K562 (cell line): ENCODE results near the gene NAA80. TPM values are rescaled to one million over a fixed set of nuclear protein-coding genes. Genes with fewer than 3 reads are reported as not detected.
A peak's percentile ranks its signal among the peaks of the same experiment; 100 is the strongest.

ENCODE experiments used
- ATAC-seq: fragments of 200-7000 bp; cut with Tn5 transposase; 3 replicates; pipeline ENCODE4 v1.9.1; 2020; ENCODE audit warnings: moderate library complexity
- BruUV-seq: library from RNA; stranded (reverse); fragments of 400-500 nt; replicated peaks from 2 replicates; lab custom pipeline; 2021; lab: Mats Ljungman, UMichigan
- CTCF ChIA-PET: fragments of 300-600 bp; formaldehyde crosslinking; extraction: SDS; loops from one replicate; lab custom pipeline; 2021; ENCODE audit warnings: low intra/inter-chr PET ratio; lab: Yijun Ruan, JAX
- POLR2A ChIA-PET: fragments of 300-600, 350-650 bp; sonication (Branson Sonifier 250); formaldehyde crosslinking; extraction: SDS; loops from one replicate; lab custom pipeline; 2021; ENCODE audit warnings: antibody characterized with exemption, inconsistent platforms; lab: Yijun Ruan, JAX
- DNase-seq, 4 experiments: peaks; one replicate each; pipeline versions ENCODE4 v3.0.0 to v3.0.0-alpha.2; 2011 to 2018; ENCODE audit warnings: low spot score in 3 of 4, mixed read lengths in 3 of 4; ENCODE audit errors: extremely low read depth in 1 of 4
- FAIRE-seq: peaks from 2 replicates; lab custom pipeline; 2011; peaks lifted over from hg19 to GRCh38; lab: Jason Lieb, UNC
- H2AFZ ChIP-seq: 2 replicates; pipeline ENCODE4 v1.6.0; 2011; ENCODE audit warnings: low read depth, low read length, control low read depth, inconsistent platforms
- H3K27ac ChIP-seq: fragments of 200-600 bp; 3 replicates; pipeline ENCODE4 v1.8.0; 2011; ENCODE audit warnings: low read depth, mild to moderate bottlenecking, control low read depth, inconsistent platforms, low read length, moderate library complexity, mixed read lengths; ENCODE audit errors: extremely low read depth
- H3K27me3 ChIP-seq, 2 experiments: fragments of 300-600 bp in 1 of 2; 2 replicates in 1 of 2; 3 replicates in 1 of 2; pipeline versions ENCODE4 v1.6.0 to v1.8.0; 2011; ENCODE audit warnings: inconsistent platforms in 2 of 2, low read length in 2 of 2, mild to moderate bottlenecking in 1 of 2, mixed read lengths in 1 of 2, moderate library complexity in 1 of 2; ENCODE audit not compliant: control insufficient read depth in 2 of 2, insufficient read depth in 2 of 2
- H3K36me3 ChIP-seq: fragments of 300-600 bp; 3 replicates; pipeline ENCODE4 v1.8.0; 2011; ENCODE audit warnings: mild to moderate bottlenecking, low read length, inconsistent platforms; ENCODE audit not compliant: control insufficient read depth, insufficient read depth
- H3K4me1 ChIP-seq, 2 experiments: fragments of 200-600 bp in 1 of 2; replicated peaks in 1 of 2; 2 replicates in 1 of 2; 3 replicates in 1 of 2; pipeline versions ENCODE4 v1.5.1 to v1.8.0; 2011; ENCODE audit warnings: inconsistent platforms in 2 of 2, low read length in 2 of 2, mild to moderate bottlenecking in 1 of 2, mixed read lengths in 1 of 2, moderate library complexity in 1 of 2; ENCODE audit not compliant: control insufficient read depth in 2 of 2, insufficient read depth in 2 of 2
- H3K4me2 ChIP-seq: 2 replicates; pipeline ENCODE4 v1.6.1; 2011; ENCODE audit warnings: low read length, control low read depth, inconsistent platforms, mixed read lengths; ENCODE audit not compliant: insufficient read depth
- H3K4me3 ChIP-seq: fragments of 200-600 bp; sonication (generic), shearing (Covaris generic); 2 replicates; pipeline ENCODE4 v1.5.1; 2016; ENCODE audit warnings: control low read depth, inconsistent platforms
- H3K79me2 ChIP-seq: fragments of 200-600 bp; 3 replicates; pipeline ENCODE4 v1.8.0; 2011; ENCODE audit warnings: low read length, inconsistent platforms; ENCODE audit not compliant: control insufficient read depth, insufficient read depth
- H3K9ac ChIP-seq, 2 experiments: 2 replicates each; pipeline versions ENCODE4 v1.6.0 to v1.6.1; 2011; ENCODE audit warnings: low read depth in 2 of 2, low read length in 2 of 2, control low read depth in 1 of 2, inconsistent platforms in 1 of 2, mild to moderate bottlenecking in 1 of 2, mixed read lengths in 1 of 2; ENCODE audit not compliant: insufficient read depth in 1 of 2
- H3K9me1 ChIP-seq: one replicate; pipeline ENCODE4 v1.6.0; 2011; ENCODE audit warnings: inconsistent platforms, mild to moderate bottlenecking, low read length, moderate library complexity; ENCODE audit not compliant: control insufficient read depth, insufficient read depth
- H3K9me3 ChIP-seq: replicated peaks from 2 replicates; pipeline ENCODE4 v1.5.1; 2011; ENCODE audit warnings: low read depth, low read length, inconsistent platforms; ENCODE audit not compliant: control insufficient read depth, insufficient read depth
- H4K20me1 ChIP-seq: replicated peaks from 2 replicates; pipeline ENCODE4 v1.6.1; 2011; ENCODE audit warnings: low read length, inconsistent platforms, mixed read lengths; ENCODE audit not compliant: control insufficient read depth, insufficient read depth
- ETV5 ChIP-seq: sonication (generic); formaldehyde crosslinking; IDR thresholded peaks from 2 replicates; pipeline ENCODE4 v1.4.0; 2020; ENCODE audit warnings: low read depth, mild to moderate bottlenecking, missing genetic modification reagents
- HEY1 ChIP-seq: fragments of 250-450 bp; sonication (Bioruptor Pico); IDR thresholded peaks from 2 replicates; pipeline ENCODE4 v1.5.0; 2020; ENCODE audit warnings: mild to moderate bottlenecking, moderate library complexity, borderline replicate concordance
- RAD21 ChIP-seq, 2 experiments: fragments of 250-450 bp in 1 of 2; fragments of 450-650 bp in 1 of 2; sonication (Bioruptor Pico) in 1 of 2; formaldehyde crosslinking in 1 of 2; IDR thresholded peaks in 1 of 2; conservative IDR thresholded peaks in 1 of 2; 2 replicates each; pipeline versions ENCODE4 v1.4.0 to v1.8.0; 2020 to 2022; ENCODE audit warnings: mild to moderate bottlenecking in 2 of 2, moderate library complexity in 1 of 2
- RB1 ChIP-seq: fragments of 450-650 bp; IDR thresholded peaks from 2 replicates; pipeline ENCODE4 v1.6.1; 2017; ENCODE audit warnings: low read depth, mild to moderate bottlenecking
- WGBS: fragments of 100-300 bp; shearing (Covaris generic); methylation state at CpG from one replicate; pipeline ENCODE4 v1.1.6; 2016; ENCODE audit warnings: low coverage, mixed read lengths; ENCODE audit not compliant: insufficient coverage; ENCODE audit errors: missing lambda C conversion rate; 5-methylcytosine and 5-hydroxymethylcytosine counted together
- in situ Hi-C: fragments of 300-500 bp; cut with MboI; formaldehyde crosslinking; loops from 4 replicates; pipeline ENCODE4 v1.15.0; 2018; ENCODE audit warnings: inconsistent platforms, mixed read lengths
- intact Hi-C: fragments of 100-400 bp; cut with micrococcal nuclease; formaldehyde crosslinking; loops from 2 replicates; pipeline ENCODE4 v1.14.2; 2022
- polyA plus RNA-seq, 8 experiments: library from polyadenylated mRNA; depleted of rRNA in 4 of 8; stranded (reverse) in 5 of 8; unstranded in 3 of 8; fragments of >200 nt; fragmentation: Nextera tagmentation in 2 of 8; fragmentation: Illumina TruSeq in 1 of 8; extraction: Ambion mirVana in 2 of 8; extraction: Trizol in 1 of 8; gene quantifications; 2 replicates each; pipeline versions ENCODE4 v1.2.1 to v1.2.3, GENCODE V29; 2011 to 2014; ENCODE audit warnings: inconsistent platforms in 1 of 8, missing spikeins in 1 of 8
- total RNA-seq, 7 experiments: library from RNA; depleted of rRNA in 6 of 7; stranded (reverse); fragments of >200 nt in 6 of 7; fragmentation: Illumina TruSeq in 2 of 7; extraction: Trizol in 2 of 7; gene quantifications; 2 replicates each; pipeline versions ENCODE4 v1.2.1 to v1.2.3, GENCODE V29; 2011 to 2021; ENCODE audit warnings: low replicate concordance in 1 of 7
- TF ChIP-seq, protein P1 (sequence below): IDR thresholded peaks from 2 replicates; pipeline ENCODE4 v1.6.1; 2016; ENCODE audit warnings: missing genetic modification characterization, missing compliant biosample characterization
- TF ChIP-seq, protein P2 (sequence below): sonication (generic); formaldehyde crosslinking; IDR thresholded peaks from 2 replicates; pipeline ENCODE4 v1.8.0; 2022; ENCODE audit warnings: mild to moderate bottlenecking, missing genetic modification reagents
- TF ChIP-seq, protein P3 (sequence below): fragments of 450-650 bp; IDR thresholded peaks from 2 replicates; pipeline ENCODE4 v1.6.1; 2014; ENCODE audit warnings: low read depth, mild to moderate bottlenecking, moderate library complexity, borderline replicate concordance
- TF ChIP-seq, protein P4 (sequence below): fragments of 450-650 bp; IDR thresholded peaks from 2 replicates; pipeline ENCODE4 v1.6.1; 2017; ENCODE audit warnings: antibody characterized with exemption
- TF ChIP-seq, protein P5 (sequence below): fragments of 450-650 bp; IDR thresholded peaks from 2 replicates; pipeline ENCODE4 v1.7.1; 2018; ENCODE audit warnings: mild to moderate bottlenecking, low read depth; ENCODE audit not compliant: partially characterized antibody

The NAA80 gene
- total and polyA plus RNA-seq, 9 of the 15 experiments (the other 6 are each of a cell fraction or from before 2014, with no cell fraction given), result 0.82 to 24.0 (median 8.6) TPM

DNA sequence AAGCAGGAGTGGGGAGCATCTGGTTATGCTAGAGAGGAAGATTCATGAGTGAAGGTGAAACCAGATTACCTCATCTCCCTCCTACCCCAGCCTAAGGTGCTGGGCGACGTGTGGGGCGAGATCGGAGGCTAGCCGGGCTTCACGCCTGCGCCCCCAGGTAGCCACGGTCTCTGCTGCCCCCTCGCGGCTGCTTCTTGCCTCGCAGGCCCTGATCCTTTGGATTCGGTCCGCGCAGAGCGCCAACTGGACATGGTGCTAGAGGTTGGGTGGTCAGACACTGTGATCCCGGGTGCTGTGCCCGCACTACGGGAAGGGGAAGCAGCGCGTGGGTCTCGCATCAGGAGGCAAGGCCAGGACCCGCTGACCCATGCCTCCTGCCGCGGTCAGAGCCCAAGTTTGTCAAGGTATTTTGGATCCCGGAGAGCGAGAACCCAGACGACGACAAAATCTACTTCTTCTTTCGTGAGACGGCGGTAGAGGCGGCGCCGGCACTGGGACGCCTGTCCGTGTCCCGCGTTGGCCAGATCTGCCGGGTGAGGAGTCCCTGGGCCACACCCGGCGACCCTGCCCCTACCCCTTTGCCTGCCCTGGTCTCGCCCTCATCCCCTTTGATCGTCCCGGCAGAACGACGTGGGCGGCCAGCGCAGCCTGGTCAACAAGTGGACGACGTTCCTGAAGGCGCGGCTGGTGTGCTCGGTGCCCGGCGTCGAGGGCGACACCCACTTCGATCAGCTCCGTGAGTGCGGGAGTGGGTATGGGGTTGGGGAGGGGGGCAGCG, 26.1 kb downstream of the NAA80 start:
- no peaks in the 10 kb centered on the region for H3K9me3 ChIP-seq
- no peaks in the 10 kb centered on the region for H3K79me2 ChIP-seq
- FAIRE-seq (peak; percentile 89), ATAC-seq (peak; percentile 90), DNase-seq (peak; percentile 87 to 92 (median 88))
- H3K4me2 ChIP-seq, result peak overlapping the region; percentile 88
- no peaks in the 10 kb centered on the region for H3K9me1 ChIP-seq
- BruUV-seq, result no TSS peak
- peak overlapping the region; percentile 96 for H2AFZ ChIP-seq
- H3K9ac ChIP-seq, result peak overlapping the region; percentile 63 to 93
- POLR2A ChIA-PET, result no interaction called here
- intact Hi-C loops (loop anchor here (1.0 to 5.0 kb wide), 3 partner anchors 46 to 151 kb away; no protein-coding TSS in a partner anchor), in situ Hi-C loops (loop anchor here (5.0 kb wide), 2 partner anchors 46 to 81 kb away; partner anchors contain the start of gene GNAT1)
- 1% methylated on average over 34 of the region's 61 CpGs for WGBS
- CTCF ChIA-PET, result interaction anchor here (0.7 to 4.1 kb wide), 9 partner anchors 12 to 278 kb away, joined by 3 to 37 read pairs (median 6); partner anchors contain the start of gene GNAT1
- no peaks in the 10 kb centered on the region for H3K27me3 ChIP-seq
- no peaks in the 10 kb centered on the region for H3K36me3 ChIP-seq
- no peak overlapping the region for H3K27ac ChIP-seq
- peaks cover 4 to 61% of the 10 kb centered on the region in 2 experiments; a peak in 3 of 5 replicates for H3K4me1 ChIP-seq
- no peaks in the 10 kb centered on the region; the same call in 1 of the 2 replicates for H4K20me1 ChIP-seq
- peak overlapping the region; percentile 28 for H3K4me3 ChIP-seq
- TF ChIP-seq, protein P1, sequence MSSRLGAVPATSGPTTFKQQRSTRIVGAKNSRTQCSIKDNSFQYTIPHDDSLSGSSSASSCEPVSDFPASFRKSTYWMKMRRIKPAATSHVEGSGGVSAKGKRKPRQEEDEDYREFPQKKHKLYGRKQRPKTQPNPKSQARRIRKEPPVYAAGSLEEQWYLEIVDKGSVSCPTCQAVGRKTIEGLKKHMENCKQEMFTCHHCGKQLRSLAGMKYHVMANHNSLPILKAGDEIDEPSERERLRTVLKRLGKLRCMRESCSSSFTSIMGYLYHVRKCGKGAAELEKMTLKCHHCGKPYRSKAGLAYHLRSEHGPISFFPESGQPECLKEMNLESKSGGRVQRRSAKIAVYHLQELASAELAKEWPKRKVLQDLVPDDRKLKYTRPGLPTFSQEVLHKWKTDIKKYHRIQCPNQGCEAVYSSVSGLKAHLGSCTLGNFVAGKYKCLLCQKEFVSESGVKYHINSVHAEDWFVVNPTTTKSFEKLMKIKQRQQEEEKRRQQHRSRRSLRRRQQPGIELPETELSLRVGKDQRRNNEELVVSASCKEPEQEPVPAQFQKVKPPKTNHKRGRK (tag), result no peak
- TF ChIP-seq RAD21 (CRISPR knock-in tag; conservative IDR thresholded peaks at IDR 0.05 in 1 of 2, IDR thresholded peaks at IDR 0.05 in 1 of 2) (peak; percentile 97 to 98), RB1 (peak; percentile 52), HEY1 (no peak), ETV5 (CRISPR knock-in tag) (0 out of 2 replicates have a peak, but pooled peaks have one; percentile 37)
- TF ChIP-seq, protein P2, sequence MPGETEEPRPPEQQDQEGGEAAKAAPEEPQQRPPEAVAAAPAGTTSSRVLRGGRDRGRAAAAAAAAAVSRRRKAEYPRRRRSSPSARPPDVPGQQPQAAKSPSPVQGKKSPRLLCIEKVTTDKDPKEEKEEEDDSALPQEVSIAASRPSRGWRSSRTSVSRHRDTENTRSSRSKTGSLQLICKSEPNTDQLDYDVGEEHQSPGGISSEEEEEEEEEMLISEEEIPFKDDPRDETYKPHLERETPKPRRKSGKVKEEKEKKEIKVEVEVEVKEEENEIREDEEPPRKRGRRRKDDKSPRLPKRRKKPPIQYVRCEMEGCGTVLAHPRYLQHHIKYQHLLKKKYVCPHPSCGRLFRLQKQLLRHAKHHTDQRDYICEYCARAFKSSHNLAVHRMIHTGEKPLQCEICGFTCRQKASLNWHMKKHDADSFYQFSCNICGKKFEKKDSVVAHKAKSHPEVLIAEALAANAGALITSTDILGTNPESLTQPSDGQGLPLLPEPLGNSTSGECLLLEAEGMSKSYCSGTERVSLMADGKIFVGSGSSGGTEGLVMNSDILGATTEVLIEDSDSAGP (CRISPR knock-in tag), result peak; percentile 56; the same call in 1 of the 2 replicates
- TF ChIP-seq, protein P3, sequence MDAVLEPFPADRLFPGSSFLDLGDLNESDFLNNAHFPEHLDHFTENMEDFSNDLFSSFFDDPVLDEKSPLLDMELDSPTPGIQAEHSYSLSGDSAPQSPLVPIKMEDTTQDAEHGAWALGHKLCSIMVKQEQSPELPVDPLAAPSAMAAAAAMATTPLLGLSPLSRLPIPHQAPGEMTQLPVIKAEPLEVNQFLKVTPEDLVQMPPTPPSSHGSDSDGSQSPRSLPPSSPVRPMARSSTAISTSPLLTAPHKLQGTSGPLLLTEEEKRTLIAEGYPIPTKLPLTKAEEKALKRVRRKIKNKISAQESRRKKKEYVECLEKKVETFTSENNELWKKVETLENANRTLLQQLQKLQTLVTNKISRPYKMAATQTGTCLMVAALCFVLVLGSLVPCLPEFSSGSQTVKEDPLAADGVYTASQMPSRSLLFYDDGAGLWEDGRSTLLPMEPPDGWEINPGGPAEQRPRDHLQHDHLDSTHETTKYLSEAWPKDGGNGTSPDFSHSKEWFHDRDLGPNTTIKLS, result 0 out of 2 replicates have a peak, but pooled peaks have one; percentile 24
- TF ChIP-seq, protein P4, sequence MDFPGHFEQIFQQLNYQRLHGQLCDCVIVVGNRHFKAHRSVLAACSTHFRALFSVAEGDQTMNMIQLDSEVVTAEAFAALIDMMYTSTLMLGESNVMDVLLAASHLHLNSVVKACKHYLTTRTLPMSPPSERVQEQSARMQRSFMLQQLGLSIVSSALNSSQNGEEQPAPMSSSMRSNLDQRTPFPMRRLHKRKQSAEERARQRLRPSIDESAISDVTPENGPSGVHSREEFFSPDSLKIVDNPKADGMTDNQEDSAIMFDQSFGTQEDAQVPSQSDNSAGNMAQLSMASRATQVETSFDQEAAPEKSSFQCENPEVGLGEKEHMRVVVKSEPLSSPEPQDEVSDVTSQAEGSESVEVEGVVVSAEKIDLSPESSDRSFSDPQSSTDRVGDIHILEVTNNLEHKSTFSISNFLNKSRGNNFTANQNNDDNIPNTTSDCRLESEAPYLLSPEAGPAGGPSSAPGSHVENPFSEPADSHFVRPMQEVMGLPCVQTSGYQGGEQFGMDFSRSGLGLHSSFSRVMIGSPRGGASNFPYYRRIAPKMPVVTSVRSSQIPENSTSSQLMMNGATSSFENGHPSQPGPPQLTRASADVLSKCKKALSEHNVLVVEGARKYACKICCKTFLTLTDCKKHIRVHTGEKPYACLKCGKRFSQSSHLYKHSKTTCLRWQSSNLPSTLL, result no peak
- TF ChIP-seq, protein P5, sequence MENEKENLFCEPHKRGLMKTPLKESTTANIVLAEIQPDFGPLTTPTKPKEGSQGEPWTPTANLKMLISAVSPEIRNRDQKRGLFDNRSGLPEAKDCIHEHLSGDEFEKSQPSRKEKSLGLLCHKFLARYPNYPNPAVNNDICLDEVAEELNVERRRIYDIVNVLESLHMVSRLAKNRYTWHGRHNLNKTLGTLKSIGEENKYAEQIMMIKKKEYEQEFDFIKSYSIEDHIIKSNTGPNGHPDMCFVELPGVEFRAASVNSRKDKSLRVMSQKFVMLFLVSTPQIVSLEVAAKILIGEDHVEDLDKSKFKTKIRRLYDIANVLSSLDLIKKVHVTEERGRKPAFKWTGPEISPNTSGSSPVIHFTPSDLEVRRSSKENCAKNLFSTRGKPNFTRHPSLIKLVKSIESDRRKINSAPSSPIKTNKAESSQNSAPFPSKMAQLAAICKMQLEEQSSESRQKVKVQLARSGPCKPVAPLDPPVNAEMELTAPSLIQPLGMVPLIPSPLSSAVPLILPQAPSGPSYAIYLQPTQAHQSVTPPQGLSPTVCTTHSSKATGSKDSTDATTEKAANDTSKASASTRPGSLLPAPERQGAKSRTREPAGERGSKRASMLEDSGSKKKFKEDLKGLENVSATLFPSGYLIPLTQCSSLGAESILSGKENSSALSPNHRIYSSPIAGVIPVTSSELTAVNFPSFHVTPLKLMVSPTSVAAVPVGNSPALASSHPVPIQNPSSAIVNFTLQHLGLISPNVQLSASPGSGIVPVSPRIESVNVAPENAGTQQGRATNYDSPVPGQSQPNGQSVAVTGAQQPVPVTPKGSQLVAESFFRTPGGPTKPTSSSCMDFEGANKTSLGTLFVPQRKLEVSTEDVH, result peak; percentile 43
